Measurements from ENCODE around the gene ACP5.

The ACP5 gene

GRCh38 chr19:11578258-11579142 is 1.1 kb upstream of the ACP5 start (continued):
- TF ChIP-seq PATZ1 (CRISPR knock-in tag; IDR thresholded peaks at IDR 0.05; ENCODE audit: borderline replicate concordance), result no peak
- TF ChIP-seq RARB (CRISPR knock-in tag; IDR thresholded peaks at IDR 0.05), result no peak
- no peak for TF ChIP-seq ZNF70 (CRISPR knock-in tag; IDR thresholded peaks at IDR 0.05)
- no peak for TF ChIP-seq CSRNP3 (CRISPR knock-in tag; IDR thresholded peaks at IDR 0.05)

GRCh38 chr19:11576227-11576626 is 1.2 kb downstream of the ACP5 start:
- ATAC-seq, result no peak
- TF ChIP-seq ESRRG (CRISPR knock-in tag; IDR thresholded peaks at IDR 0.05) (no peak), ARNTL (CRISPR knock-in tag; IDR thresholded peaks at IDR 0.05; ENCODE audit: borderline replicate concordance, low read depth) (no peak), CREB5 (CRISPR knock-in tag; IDR thresholded peaks at IDR 0.05; ENCODE audit: low read depth) (no peak), TCF4 (CRISPR knock-in tag; IDR thresholded peaks at IDR 0.05; ENCODE audit: borderline replicate concordance) (no peak), ZFP3 (CRISPR knock-in tag; IDR thresholded peaks at IDR 0.05) (no peak), POU6F1 (CRISPR knock-in tag; IDR thresholded peaks at IDR 0.05; ENCODE audit: borderline replicate concordance, low read depth) (no peak), CSRNP3 (CRISPR knock-in tag; IDR thresholded peaks at IDR 0.05) (no peak), PPARA (CRISPR knock-in tag; IDR thresholded peaks at IDR 0.05; ENCODE audit: borderline replicate concordance) (no peak), TSHZ2 (CRISPR knock-in tag; IDR thresholded peaks at IDR 0.05) (no peak), RARB (CRISPR knock-in tag; IDR thresholded peaks at IDR 0.05) (no peak), TOX (CRISPR knock-in tag; IDR thresholded peaks at IDR 0.05; ENCODE audit: borderline replicate concordance) (no peak), ZC3H10 (CRISPR knock-in tag; IDR thresholded peaks at IDR 0.05) (no peak), ZFP30 (CRISPR knock-in tag; IDR thresholded peaks at IDR 0.05) (no peak), GLIS3 (CRISPR knock-in tag; IDR thresholded peaks at IDR 0.05) (no peak), CSDC2 (CRISPR knock-in tag; IDR thresholded peaks at IDR 0.05) (no peak), PATZ1 (CRISPR knock-in tag; IDR thresholded peaks at IDR 0.05; ENCODE audit: borderline replicate concordance) (no peak), ZNF70 (CRISPR knock-in tag; IDR thresholded peaks at IDR 0.05) (no peak), ZNF8 (CRISPR knock-in tag; IDR thresholded peaks at IDR 0.05) (no peak), SNAI2 (CRISPR knock-in tag; IDR thresholded peaks at IDR 0.05) (no peak), ISL1 (CRISPR knock-in tag; IDR thresholded peaks at IDR 0.05) (no peak)

All from SK-N-SH treated with all-trans-retinoic acid at 6 μM for 48 hours (cell line).